Measurements from ENCODE around the gene ANAPC5. TPM values are rescaled to one million over a fixed set of nuclear protein-coding genes. Genes with fewer than 3 reads are reported as not detected.

Gene ANAPC5
- total RNA-seq, 4 donors from 2014 or later: 70.9 to 81.8 (median 75.5) TPM

DNA sequence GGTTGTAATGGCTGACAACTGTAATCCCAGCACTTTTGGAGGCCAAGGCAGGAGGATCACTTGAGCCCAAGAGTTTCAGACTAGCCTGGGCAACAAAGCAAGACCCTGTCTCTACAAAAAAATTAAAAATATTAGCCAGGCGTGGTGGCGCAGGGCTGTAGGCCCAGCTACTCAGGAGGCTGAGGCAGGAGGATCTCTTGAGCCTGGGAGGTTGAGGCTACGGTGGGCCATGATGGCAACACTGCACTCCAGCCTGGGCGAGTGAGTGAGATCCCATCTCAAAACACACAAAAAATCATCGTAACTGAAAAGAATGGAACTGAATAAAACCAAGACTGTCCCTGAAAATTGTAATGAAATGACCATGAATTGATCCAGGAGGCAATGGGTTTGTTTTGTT lies 61.8 kb downstream of the ANAPC5 start:
- H3K4me1 ChIP-seq: peaks cover 23 to 46% (median 39%) of the 10 kb centered on the region in 4 donors
- TF ChIP-seq, protein P1, sequence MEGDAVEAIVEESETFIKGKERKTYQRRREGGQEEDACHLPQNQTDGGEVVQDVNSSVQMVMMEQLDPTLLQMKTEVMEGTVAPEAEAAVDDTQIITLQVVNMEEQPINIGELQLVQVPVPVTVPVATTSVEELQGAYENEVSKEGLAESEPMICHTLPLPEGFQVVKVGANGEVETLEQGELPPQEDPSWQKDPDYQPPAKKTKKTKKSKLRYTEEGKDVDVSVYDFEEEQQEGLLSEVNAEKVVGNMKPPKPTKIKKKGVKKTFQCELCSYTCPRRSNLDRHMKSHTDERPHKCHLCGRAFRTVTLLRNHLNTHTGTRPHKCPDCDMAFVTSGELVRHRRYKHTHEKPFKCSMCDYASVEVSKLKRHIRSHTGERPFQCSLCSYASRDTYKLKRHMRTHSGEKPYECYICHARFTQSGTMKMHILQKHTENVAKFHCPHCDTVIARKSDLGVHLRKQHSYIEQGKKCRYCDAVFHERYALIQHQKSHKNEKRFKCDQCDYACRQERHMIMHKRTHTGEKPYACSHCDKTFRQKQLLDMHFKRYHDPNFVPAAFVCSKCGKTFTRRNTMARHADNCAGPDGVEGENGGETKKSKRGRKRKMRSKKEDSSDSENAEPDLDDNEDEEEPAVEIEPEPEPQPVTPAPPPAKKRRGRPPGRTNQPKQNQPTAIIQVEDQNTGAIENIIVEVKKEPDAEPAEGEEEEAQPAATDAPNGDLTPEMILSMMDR (IDR thresholded peaks at IDR 0.05): no peak
- no peak for TF ChIP-seq POLR2AphosphoS5 (IDR thresholded peaks at IDR 0.05)
- TF ChIP-seq POLR2A (IDR thresholded peaks at IDR 0.05; ENCODE audit: low read depth): no peak
- no peak for TF ChIP-seq EP300 (IDR thresholded peaks at IDR 0.05)
- H3K4me3 ChIP-seq: no peak overlapping the region
- peaks cover 0 to 19% (median 15%) of the 10 kb centered on the region in 4 donors for H3K36me3 ChIP-seq
- H3K27ac ChIP-seq (replicated peaks in 1 of 4): no peak overlapping the region
- no peak for DNase-seq (ENCODE audit: extremely low spot score)
- no peaks in the 10 kb centered on the region for H3K9me3 ChIP-seq
- H3K27me3 ChIP-seq: no peaks in the 10 kb centered on the region
- intact Hi-C loops (cut with DNase I): no loop called here
- WGBS: 94% methylated on average over 5 of the region's 5 CpGs

DNA sequence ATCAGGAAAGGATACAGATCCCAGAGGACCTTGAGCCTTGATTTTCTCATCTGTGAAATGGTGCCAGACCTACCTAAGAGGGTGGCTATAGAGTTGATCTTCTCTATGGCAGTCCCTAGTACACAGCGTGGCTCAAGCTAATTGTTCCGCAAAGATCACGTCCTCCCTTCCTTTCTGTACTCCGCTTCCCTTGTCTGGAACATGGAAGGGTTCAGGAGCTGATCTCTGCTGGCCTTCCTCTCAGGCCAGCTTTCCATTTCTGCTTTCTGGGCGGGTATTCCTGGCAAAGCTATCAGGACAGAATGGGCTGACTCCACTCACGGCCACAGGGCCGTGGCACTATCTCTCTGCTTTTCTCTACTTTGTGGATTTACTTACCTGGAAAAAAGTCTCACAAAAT lies 62.2 kb downstream of the ANAPC5 start:
- no peak for TF ChIP-seq POLR2AphosphoS5 (IDR thresholded peaks at IDR 0.05)
- no peak for TF ChIP-seq EP300 (IDR thresholded peaks at IDR 0.05)
- 90% methylated on average over 7 of the region's 7 CpGs for WGBS
- peaks cover 0 to 19% (median 15%) of the 10 kb centered on the region in 4 donors for H3K36me3 ChIP-seq
- H3K27me3 ChIP-seq: no peaks in the 10 kb centered on the region
- H3K9me3 ChIP-seq: no peaks in the 10 kb centered on the region
- intact Hi-C loops (cut with DNase I): no loop called here
- DNase-seq (ENCODE audit: extremely low spot score): no peak
- peaks cover 19 to 46% (median 38%) of the 10 kb centered on the region in 4 donors for H3K4me1 ChIP-seq
- H3K27ac ChIP-seq (replicated peaks in 1 of 4): peak overlapping the region in 2 of 4 donors; percentile 32 to 45
- no peak overlapping the region for H3K4me3 ChIP-seq

DNA sequence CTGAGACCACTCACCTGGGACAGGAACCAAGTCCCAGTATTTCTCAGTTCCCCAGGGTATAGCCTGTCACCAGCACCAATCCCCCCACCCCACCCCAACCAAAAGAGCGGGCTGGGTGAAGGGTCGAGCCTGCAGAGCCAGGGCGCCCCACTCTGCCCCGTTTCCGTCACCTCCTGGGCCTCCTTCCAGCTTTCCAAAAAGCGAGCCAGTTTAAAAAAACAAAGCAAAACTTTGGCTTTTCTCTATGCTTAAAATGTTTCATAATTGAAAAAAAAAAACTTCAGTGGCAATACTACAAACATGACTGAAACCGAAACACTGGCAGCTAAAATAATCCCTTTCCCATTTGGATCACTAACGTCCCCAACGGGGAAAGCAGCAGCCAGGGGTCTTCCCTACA lies 63.2 kb downstream of the ANAPC5 start:
- TF ChIP-seq POLR2A (IDR thresholded peaks at IDR 0.05; ENCODE audit: low read depth): no peak
- TF ChIP-seq EP300 (IDR thresholded peaks at IDR 0.05): no peak
- TF ChIP-seq, protein P1 (IDR thresholded peaks at IDR 0.05): no peak
- no peak for TF ChIP-seq POLR2AphosphoS5 (IDR thresholded peaks at IDR 0.05)
- no peak for DNase-seq (ENCODE audit: extremely low spot score)
- peak overlapping the region; percentile 32 to 59 (median 44) for H3K27ac ChIP-seq (replicated peaks in 1 of 4)
- 28% methylated on average over 9 of the region's 9 CpGs for WGBS
- H3K9me3 ChIP-seq: no peaks in the 10 kb centered on the region
- H3K27me3 ChIP-seq: no peaks in the 10 kb centered on the region
- peak overlapping the region in 2 of 4 donors; percentile 8 to 18 for H3K4me3 ChIP-seq
- intact Hi-C loops (cut with DNase I): no loop called here
- H3K4me1 ChIP-seq: peaks cover 14 to 47% (median 37%) of the 10 kb centered on the region in 4 donors
- H3K36me3 ChIP-seq: peaks cover 0 to 19% (median 15%) of the 10 kb centered on the region in 4 donors

DNA sequence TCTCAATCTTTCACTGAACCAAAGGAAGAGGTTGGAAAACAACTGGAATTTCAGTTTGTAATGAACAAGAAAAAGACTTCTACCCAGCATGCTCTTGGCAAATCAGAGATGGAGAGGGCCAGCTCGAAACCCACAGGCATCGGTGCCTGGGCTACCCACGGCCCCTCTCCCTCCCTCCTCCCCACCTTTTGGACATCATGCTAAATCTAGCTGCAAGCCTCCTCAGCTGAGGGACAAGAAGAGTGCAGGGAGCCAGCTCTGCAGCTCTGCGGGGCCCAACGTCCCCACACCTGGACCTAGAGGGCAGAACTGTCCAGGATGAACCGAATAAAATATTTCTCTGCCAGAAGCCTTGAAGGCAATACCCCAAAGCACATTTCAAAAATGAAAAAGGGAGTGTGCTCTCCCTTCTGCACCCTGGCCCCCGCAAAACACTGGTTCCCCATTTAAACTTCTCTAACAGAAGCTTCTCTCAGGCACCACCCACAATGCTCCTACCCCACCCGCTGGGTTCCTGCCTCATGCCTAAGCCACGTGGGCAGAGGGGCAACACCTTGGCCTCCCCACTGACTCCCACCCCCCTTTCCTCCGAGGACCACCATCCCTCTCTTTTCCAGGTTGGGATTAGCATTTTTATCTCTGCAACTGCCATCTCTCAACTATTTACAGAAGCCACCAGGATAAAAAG lies 63.9 kb downstream of the ANAPC5 start:
- H3K4me1 ChIP-seq: peaks cover 14 to 49% (median 38%) of the 10 kb centered on the region in 4 donors
- WGBS: 55% methylated on average over 10 of the region's 10 CpGs
- no peak for DNase-seq (ENCODE audit: extremely low spot score)
- H3K36me3 ChIP-seq: peaks cover 0 to 19% (median 15%) of the 10 kb centered on the region in 4 donors
- H3K9me3 ChIP-seq: no peaks in the 10 kb centered on the region
- no peak for TF ChIP-seq POLR2AphosphoS5 (IDR thresholded peaks at IDR 0.05)
- peak overlapping the region; percentile 32 to 59 (median 44) for H3K27ac ChIP-seq (replicated peaks in 1 of 4)
- no peaks in the 10 kb centered on the region for H3K27me3 ChIP-seq
- intact Hi-C loops (cut with DNase I): no loop called here
- no peak overlapping the region for H3K4me3 ChIP-seq

DNA sequence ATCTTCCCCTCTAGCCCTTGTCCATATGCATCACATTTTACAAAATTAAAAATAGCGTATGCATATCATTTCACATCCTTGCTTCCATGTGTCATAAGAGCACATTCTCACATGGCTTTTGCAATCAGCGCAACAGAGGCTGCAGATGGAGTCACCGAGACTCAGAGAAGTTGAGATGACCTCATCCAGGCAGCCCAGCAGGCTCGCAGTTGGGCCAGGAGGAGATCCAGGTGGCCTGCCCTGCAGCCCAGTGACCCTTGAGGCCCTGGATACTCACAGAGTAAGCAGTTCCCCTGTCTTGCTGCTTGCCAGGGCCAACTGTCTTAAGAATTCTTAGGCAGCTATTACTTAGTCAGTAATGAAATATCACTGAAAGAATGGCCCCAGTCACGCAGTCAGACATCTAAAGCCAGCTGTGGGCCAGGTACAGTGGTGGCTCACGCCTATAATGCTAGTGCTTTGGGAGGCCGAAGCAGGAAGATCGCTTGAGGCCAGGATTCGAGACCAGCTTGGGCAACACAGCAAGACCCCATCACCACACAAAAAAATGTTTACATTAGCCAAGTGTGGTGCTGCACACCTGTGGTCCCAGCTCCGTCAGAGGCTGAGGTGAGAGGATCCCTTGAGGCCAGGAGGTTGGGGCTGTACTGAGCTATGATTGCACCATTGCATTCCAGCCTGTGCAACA lies 64.8 kb downstream of the ANAPC5 start:
- no peaks in the 10 kb centered on the region for H3K9me3 ChIP-seq
- no peak for DNase-seq (ENCODE audit: extremely low spot score)
- peaks cover 14 to 57% (median 46%) of the 10 kb centered on the region in 4 donors for H3K4me1 ChIP-seq
- H3K27me3 ChIP-seq: no peaks in the 10 kb centered on the region
- 90% methylated on average over 10 of the region's 10 CpGs for WGBS
- no peak overlapping the region for H3K27ac ChIP-seq (replicated peaks in 1 of 4)
- peaks cover 0 to 14% (median 10%) of the 10 kb centered on the region in 4 donors for H3K36me3 ChIP-seq
- intact Hi-C loops (cut with DNase I): no loop called here
- no peak overlapping the region for H3K4me3 ChIP-seq
- TF ChIP-seq, protein P1 (IDR thresholded peaks at IDR 0.05): no peak
- no peak for TF ChIP-seq POLR2AphosphoS5 (IDR thresholded peaks at IDR 0.05)
- no peak for TF ChIP-seq EP300 (IDR thresholded peaks at IDR 0.05)
- no peak for TF ChIP-seq POLR2A (IDR thresholded peaks at IDR 0.05; ENCODE audit: low read depth)

Measured in esophagus muscularis mucosa (tissue), 4 donors.